ENCODE measurements around the gene IZUMO1.
A peak's percentile ranks its signal among the peaks of the same experiment; 100 is the strongest.
"Not testable (repeated sequence)": the region's sequence is repeated elsewhere in the genome, so short reads cannot be mapped to it uniquely, and the experiment has no call there.

Gene IZUMO1

DNA sequence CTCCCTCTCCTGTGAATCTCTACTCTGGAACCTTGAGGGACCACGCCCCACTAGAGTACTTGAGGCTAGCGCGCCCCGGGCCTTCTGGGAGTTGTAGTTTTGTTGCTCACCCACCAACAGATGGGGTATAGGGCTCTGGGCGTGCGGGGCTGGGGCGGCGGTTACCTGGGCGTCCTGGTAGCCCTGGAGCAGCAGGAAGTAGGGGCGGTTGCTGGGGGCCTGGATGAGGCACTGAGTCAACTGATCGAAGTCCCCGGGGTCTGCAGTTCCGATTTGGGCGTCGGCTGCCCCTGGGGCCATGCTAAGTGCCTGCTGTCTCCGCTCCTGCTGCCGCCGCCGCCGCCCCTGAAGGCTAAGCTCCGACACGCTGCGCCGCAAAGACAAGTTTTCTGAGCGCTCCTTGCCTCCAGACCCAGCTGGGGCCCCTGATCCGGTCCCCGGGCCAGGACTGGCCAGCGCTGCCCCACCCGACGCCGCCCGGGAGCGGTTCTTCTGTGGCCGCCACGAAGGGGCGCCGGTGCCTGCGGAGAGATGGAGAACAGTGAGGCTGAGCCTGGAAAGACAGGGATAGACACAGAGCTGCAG, 11.6 kb downstream of the IZUMO1 start:
- no peak for DNase-seq

DNA sequence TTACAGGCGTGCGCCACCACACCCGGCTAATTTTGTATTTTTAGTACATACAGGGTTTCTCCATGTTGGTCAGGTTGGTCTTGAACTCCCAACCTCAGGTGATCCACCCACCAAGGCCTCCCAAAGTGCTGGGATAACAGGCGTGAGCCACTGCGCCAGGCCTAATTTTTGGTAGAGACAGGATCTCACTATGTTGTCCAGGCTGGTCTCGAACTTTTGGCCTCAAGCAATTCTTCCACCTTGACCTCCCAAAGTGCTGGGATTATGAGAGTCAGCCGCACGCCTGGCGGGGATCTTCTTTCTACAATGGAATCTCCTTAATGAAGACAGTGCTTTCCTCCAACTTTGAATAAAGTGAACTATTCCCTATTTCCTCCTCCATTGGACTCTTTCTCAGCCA, 12.1 kb downstream of the IZUMO1 start:
- DNase-seq, result no peak

DNA sequence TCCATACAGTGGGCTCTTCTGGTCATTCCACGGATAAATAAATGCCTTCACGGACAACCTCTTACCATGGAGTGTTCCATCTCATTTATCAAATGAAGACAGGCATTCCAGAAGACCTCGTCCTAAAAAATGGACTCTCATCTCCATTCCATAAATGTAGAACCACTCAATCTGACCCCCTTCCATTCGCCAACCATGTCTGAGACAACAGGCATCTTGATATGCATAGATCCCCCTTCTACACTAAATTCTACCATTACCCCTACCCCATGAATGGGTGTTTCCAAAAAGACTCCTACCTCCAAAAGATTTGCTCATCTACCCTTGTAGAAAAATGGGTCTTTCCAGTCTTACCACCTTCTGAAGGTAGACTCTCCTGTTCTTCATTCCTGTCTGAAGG, 15.3 kb downstream of the IZUMO1 start:
- no peak for DNase-seq

DNA sequence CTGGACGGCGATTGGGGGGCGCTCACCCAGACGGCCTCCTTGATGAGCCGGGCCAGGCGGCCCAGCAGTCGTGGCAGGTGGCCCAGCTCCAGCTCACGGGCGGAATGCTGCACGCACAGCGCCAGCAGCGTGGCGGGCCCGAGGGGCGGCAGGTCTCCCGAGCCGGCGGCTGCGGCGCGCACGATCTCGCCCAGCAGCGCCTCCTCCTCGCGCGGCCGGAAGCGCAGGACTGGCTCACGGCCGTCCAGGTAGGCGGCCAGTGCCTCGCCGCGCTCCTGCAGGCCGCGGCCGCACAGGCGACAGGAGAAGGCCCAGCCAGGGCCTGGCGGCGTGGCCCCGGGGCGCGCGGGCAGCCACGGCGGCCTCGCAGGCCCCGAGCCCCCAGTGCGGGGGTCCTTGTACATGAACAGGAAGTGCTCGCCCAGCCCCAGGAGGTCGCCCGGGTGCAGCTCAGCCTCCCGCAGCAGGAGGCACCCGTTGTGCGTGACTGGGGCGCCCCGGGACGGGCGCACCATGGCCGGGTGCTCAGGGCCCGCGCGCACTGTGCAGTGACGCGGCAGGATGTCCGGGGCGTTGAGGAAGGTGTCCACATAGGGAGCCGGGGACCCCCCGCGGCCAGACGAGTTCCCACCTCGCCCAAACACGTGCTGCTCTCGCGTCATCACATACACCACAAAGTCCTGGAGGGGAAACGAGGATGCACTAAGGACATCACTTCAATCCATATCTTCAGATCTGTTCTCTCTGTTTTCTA, 17.6 kb downstream of the IZUMO1 start:
- DNase-seq, result no peak

- no peak for DNase-seq
These were observed 20.2 kb downstream of the IZUMO1 start for GRCh38 chr19:48726556-48726955.

- peak; percentile 52 for DNase-seq
These were observed 21.6 kb downstream of the IZUMO1 start for GRCh38 chr19:48724796-48725753.

- no peak for DNase-seq
These were observed 24.5 kb downstream of the IZUMO1 start for GRCh38 chr19:48722196-48722708.

- peak; percentile 98 for DNase-seq
These were observed 26.0 kb downstream of the IZUMO1 start for GRCh38 chr19:48720613-48721296.

GRCh38 chr19:48720251-48720612, 26.5 kb downstream of the IZUMO1 start:
- no peak for DNase-seq

- DNase-seq, result no peak
These were observed 27.2 kb downstream of the IZUMO1 start, which contains the start of gene MAMSTR for GRCh38 chr19:48719263-48720171. TSS of gene MAMSTR (minus strand) at chr19:48719725. CDS start at chr19:48719031, 694 bp downstream.

DNA sequence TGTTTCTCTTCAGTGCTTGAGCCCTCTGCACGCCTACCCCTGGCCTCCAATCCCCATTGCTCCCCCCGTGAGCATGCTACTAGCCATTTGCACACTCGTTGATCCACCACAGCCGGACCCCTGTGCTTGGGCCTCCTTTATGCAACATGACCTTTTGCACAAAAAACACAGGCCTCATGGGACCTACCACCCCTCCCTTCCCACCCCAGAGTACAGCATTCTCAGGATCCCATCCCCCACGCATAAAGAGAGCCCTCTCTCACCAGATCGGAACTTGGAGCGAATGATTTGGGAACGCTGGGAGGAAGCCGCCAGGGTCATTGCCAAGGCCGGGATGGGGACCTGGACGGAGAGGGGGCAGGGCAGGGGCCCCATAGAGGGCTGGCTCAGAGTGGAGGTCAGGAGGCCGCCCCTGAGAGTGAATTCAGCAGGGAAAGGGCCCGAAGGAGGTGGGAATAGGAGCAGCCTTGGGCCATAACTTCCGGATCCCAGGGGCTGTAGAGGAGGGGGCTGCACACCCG, 27.9 kb downstream of the IZUMO1 start:
- DNase-seq, result no peak

DNA sequence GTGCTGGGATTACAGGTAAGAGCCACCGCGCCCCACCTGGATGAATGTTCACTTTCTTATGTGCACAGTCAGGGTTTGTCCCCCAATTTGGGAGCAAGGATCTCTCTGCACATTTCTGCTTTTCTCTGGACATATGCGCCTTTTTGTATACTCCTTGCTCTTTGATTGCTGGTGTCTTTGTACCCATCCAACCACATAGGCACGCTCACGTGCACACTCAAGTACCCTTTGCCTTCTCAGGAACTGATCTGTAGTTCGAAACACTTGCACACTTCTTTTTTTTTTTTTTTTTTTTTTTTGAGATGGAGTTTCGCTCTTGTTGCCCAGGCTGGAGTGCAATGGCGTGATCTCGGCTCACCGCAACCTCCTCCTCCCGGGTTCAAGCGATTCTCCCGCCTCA, 28.6 kb downstream of the IZUMO1 start:
- not testable (repeated sequence) for DNase-seq

DNA sequence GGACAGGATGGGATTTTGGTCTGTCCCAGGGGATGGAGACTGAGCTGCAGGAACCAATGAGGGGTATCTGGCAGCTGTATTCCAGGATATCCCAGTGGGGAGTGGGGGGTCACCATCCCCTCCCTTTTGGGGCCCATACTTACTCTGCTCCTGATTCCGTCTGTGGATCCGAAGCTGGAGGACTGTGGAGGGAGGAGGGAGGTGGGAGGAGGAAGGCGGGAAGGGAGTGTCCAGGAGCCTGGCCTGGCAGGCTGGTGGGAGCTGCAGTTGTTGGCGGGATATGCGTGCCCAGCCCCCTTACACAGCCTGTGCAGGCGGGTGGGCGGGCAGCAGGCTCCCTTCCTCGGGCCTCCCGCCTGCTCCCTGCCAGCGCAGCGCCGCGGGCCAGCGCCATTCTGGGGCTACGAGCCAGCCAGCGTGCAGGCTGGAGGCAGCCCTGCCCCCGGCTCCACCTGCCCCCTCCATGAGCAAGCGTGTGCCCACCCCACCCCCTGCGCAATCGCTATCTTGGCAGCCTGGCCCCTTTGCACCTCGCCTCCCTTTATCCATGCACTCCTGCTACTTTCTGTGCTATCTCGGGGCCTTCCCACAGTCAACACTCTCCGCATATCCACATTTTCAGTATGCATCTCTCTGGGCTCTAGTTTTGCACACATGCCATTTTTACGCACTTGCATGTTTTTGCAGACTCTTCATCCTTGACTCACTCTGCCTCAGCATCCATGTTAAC, 30.0 kb downstream of the IZUMO1 start:
- DNase-seq, result peak; percentile 50

GRCh38 chr19:48715681-48716171, 31.0 kb downstream of the IZUMO1 start:
- DNase-seq, result no peak

- no peak for DNase-seq
These were observed 31.7 kb downstream of the IZUMO1 start for GRCh38 chr19:48714759-48715675.

DNA sequence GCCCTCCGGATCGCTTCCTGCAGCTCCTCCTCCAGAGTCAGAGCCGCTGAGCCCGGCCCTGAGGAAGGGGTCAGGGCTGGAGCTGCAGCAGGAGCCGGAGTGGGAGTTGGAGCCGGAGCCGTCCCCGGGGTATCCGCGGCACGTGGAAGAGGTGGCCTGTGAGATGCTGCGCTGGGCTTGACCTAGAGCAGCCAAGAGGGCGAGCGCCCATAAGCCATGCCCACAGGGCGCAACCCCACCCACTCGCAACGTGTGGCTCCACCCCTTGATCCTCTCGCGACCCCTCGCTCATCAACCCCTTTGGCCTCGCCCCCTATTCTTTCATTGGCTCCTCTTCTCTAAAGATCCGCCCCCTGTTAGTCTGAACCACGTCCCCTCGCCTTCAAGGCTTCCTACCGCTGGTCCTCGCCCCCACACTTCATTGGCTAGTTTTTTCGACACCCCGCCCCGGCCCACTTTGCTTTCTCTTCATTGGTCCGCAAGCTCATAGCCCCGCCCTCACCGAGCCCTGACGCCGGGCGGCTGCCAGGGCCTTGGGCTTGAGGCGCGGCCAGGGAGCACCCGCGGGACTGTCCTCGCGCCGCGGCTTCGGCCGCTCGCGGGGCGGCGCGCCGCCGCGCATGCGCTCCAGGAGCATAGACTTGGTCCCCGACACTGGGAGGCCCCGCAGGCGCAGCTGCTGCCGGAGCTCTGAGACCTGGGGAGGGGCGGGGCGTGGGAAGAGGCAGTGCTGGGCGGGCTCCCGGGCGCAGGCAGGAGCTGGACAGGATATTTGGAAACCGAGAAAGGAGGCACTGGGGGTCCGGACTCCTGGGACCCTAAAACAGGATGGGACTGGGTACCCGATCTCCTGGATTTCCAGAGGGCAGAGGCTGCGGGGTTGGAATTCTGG, 32.6 kb downstream of the IZUMO1 start:
- peak; percentile 100 for DNase-seq

DNA sequence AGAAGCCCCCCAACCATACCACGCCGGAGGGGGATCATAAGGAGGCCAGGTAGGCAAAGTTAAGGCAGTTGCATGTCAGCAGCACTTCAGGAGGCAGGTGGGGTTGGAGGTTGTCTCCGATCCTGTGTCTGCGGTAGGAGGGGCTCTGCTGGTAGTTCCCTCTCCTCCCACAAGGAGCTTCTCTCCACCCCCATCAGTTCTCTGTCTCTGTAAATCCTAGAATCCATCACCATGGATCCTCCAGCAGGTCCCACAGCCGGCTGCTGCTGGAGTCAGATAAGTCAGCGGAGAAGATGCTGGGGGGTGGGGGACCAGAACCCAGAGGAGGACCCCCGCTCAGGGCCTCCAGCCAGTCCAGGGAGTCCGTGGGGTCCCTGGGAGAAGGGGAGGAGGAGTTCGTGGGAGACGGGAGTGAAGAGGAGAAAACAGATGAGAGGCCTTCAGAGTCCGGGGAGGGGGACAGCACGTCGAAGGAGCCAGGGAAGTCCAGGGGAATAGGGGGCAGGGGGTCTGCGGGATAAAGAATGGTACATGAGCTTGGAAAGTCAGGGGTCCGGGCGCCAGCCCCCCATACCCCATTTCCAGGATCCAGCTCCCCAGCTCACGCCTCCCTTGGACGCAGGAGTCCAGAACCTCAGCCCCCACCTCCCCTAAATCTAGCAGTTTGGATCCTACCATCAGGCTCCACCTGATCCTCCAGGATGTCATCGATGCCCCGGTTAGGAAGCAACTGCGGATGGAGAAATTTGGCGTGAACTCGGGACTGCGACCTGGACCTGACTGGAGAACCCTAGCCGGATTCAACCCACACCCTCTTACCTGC, 33.5 kb downstream of the IZUMO1 start:
- no peak for DNase-seq

Measured in COR-L47 (cell line).